HepG2 (cell line): ENCODE results near the gene RPL41. TPM values are rescaled to one million over a fixed set of nuclear protein-coding genes. Genes with fewer than 3 reads are reported as not detected.
A peak's percentile ranks its signal among the peaks of the same experiment; 100 is the strongest.

Experiments used
- CENPX ChIP-seq: sonication (generic); formaldehyde crosslinking; IDR thresholded peaks from 2 replicates; pipeline ENCODE4 v1.9.0; 2021; ENCODE audit warnings: mild to moderate bottlenecking, missing genetic modification reagents, moderate library complexity
- ETV5 ChIP-seq: IDR thresholded peaks from 2 replicates; pipeline ENCODE4 v1.6.1; 2018; ENCODE audit warnings: missing biosample characterization, missing genetic modification reagents, inconsistent platforms, borderline replicate concordance
- FOSL2 ChIP-seq: sonication (generic); formaldehyde crosslinking; IDR thresholded peaks from 2 replicates; pipeline ENCODE4 v1.4.0; 2020; ENCODE audit warnings: missing genetic modification reagents
- HIVEP1 ChIP-seq: sonication (generic); formaldehyde crosslinking; IDR thresholded peaks from 2 replicates; pipeline ENCODE4 v1.4.0; 2020; ENCODE audit warnings: mild to moderate bottlenecking, missing genetic modification reagents
- HNRNPL ChIP-seq: fragments of 200-400 bp; formaldehyde crosslinking; IDR thresholded peaks from 2 replicates; pipeline ENCODE4 v1.6.1; 2017; ENCODE audit warnings: mild to moderate bottlenecking, low read depth, low read length
- KLF11 ChIP-seq: IDR thresholded peaks from 2 replicates; pipeline ENCODE4 v1.6.1; 2016; ENCODE audit warnings: missing compliant biosample characterization
- NBN ChIP-seq: fragments of 450-650 bp; conservative IDR thresholded peaks from 2 replicates; pipeline ENCODE4 v1.6.1; 2017
- SAFB2 ChIP-seq: sonication (generic); formaldehyde crosslinking; IDR thresholded peaks from 2 replicates; pipeline ENCODE4 v1.5.1; 2020; ENCODE audit warnings: missing genetic modification reagents, low read depth, mild to moderate bottlenecking, borderline replicate concordance
- SMARCE1 ChIP-seq: fragments of 450-650 bp; IDR thresholded peaks from 2 replicates; pipeline ENCODE4 v1.6.1; 2017; ENCODE audit warnings: borderline replicate concordance
- SMC3 ChIP-seq: IDR thresholded peaks from 2 replicates; pipeline ENCODE4 v1.6.1; 2011; ENCODE audit warnings: low read length, improper control_type of control experiment
- YEATS4 ChIP-seq: sonication (generic); formaldehyde crosslinking; IDR thresholded peaks from 2 replicates; pipeline ENCODE4 v1.4.0; 2020; ENCODE audit warnings: missing genetic modification reagents, borderline replicate concordance
- ZFP36L2 ChIP-seq: sonication (generic); formaldehyde crosslinking; IDR thresholded peaks from 2 replicates; pipeline ENCODE4 v1.4.0; 2020; ENCODE audit warnings: missing genetic modification reagents
- ZNF205 ChIP-seq: IDR thresholded peaks from 2 replicates; pipeline ENCODE4 v1.6.1; 2018; ENCODE audit warnings: missing biosample characterization, missing genetic modification reagents
- ZNF562 ChIP-seq: sonication (generic); formaldehyde crosslinking; IDR thresholded peaks from 2 replicates; pipeline ENCODE4 v1.8.0; 2022; ENCODE audit warnings: missing genetic modification reagents, borderline replicate concordance
- ZNF569 ChIP-seq: sonication (generic); formaldehyde crosslinking; IDR thresholded peaks from 2 replicates; pipeline ENCODE4 v1.5.0; 2020; ENCODE audit warnings: mild to moderate bottlenecking, missing genetic modification reagents, moderate library complexity, borderline replicate concordance
- ZSCAN9 ChIP-seq: IDR thresholded peaks from 2 replicates; pipeline ENCODE4 v1.6.1; 2016; ENCODE audit warnings: borderline replicate concordance
- polyA plus RNA-seq, 8 experiments: library from polyadenylated mRNA; depleted of rRNA in 3 of 8; stranded (reverse) in 7 of 8; unstranded in 1 of 8; fragments of >200 nt; fragmentation: Illumina TruSeq in 4 of 8; extraction: Trizol in 4 of 8; gene quantifications; 2 replicates each; pipeline versions ENCODE4 v1.2.1 to v1.2.3, GENCODE V29; 2011 to 2016; ENCODE audit warnings: low read depth in 4 of 8, missing spikeins in 1 of 8, mixed read lengths in 1 of 8; ENCODE audit not compliant: insufficient read depth in 1 of 8
- total RNA-seq, 5 experiments: library from RNA; depleted of rRNA; stranded (reverse); fragments of >200 nt; fragmentation: Illumina TruSeq; extraction: Trizol; gene quantifications; 2 replicates each; pipeline ENCODE4 v1.2.3, GENCODE V29; 2016; ENCODE audit warnings: low read depth in 1 of 5
- TF ChIP-seq, protein P1 (sequence below): sonication (generic); formaldehyde crosslinking; conservative IDR thresholded peaks from 2 replicates; pipeline ENCODE4 v1.4.0; 2020; ENCODE audit warnings: missing genetic modification reagents
- TF ChIP-seq, protein P2 (sequence below): sonication (generic); formaldehyde crosslinking; IDR thresholded peaks from 2 replicates; pipeline ENCODE4 v1.4.0; 2020; ENCODE audit warnings: mild to moderate bottlenecking, missing genetic modification reagents
- TF ChIP-seq, protein P3 (sequence below): sonication (generic); formaldehyde crosslinking; IDR thresholded peaks from 2 replicates; pipeline ENCODE4 v1.5.0; 2020; ENCODE audit warnings: missing genetic modification reagents
- TF ChIP-seq, protein P4 (sequence below): sonication (generic); formaldehyde crosslinking; IDR thresholded peaks from 2 replicates; pipeline ENCODE4 v1.8.0; 2022; ENCODE audit warnings: missing genetic modification reagents, mild to moderate bottlenecking, inconsistent platforms, borderline replicate concordance
- TF ChIP-seq, protein P5 (sequence below): sonication (generic); formaldehyde crosslinking; IDR thresholded peaks from 2 replicates; pipeline ENCODE4 v1.4.0; 2020; ENCODE audit warnings: missing genetic modification reagents
- TF ChIP-seq, protein P6 (sequence below): IDR thresholded peaks from 2 replicates; pipeline ENCODE4 v1.6.1; 2018; ENCODE audit warnings: missing genetic modification reagents, mild to moderate bottlenecking, missing compliant biosample characterization
- TF ChIP-seq, protein P7 (sequence below): sonication (generic); formaldehyde crosslinking; IDR thresholded peaks from 2 replicates; pipeline ENCODE4 v1.4.0; 2020; ENCODE audit warnings: missing genetic modification reagents

Gene RPL41
- total and polyA plus RNA-seq, 2 of the 13 experiments (the other 11 are each of a cell fraction or from before 2014, with no cell fraction given), result 4,012 to 7,670 TPM

DNA sequence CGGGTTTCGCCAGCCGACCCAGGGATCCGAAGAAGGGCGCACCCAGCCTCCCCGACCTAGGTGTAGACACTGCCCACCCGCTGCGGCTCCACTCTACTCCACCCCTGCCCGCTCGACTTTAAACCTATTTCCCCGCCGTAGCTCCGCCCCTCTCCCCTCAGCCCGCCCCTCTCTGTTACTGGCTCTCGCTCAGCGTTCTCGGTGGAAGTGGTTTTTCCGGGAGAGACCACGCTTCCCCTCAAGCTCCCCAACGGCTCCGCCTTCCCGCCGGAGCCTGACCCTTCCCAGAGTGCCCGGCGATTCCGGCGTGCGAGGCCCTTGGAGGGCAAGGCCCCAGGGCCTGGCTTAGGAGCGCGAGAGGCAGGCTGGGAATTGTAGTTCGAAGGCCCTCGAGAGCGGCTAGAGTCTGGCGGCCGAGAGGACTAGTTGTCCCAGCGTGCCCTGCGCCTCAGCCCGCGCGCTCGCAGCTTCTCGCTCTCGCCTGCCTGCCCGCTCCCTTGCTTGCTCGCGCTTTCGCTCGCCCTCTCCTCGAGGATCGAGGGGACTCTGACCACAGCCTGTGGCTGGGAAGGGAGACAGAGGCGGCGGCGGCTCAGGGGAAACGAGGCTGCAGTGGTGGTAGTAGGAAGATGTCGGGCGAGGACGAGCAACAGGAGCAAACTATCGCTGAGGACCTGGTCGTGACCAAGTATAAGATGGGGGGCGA lies 12.2 kb upstream of the RPL41 start, which contains the start of gene PA2G4 (continued):
- peak; percentile 51; the same call in 1 of the 2 replicates for TF ChIP-seq ZSCAN9
- TF ChIP-seq HIVEP1, result peak; percentile 68
- TF ChIP-seq ZNF562 (CRISPR knock-in tag), result peak; percentile 21; the same call in 1 of the 2 replicates
- TF ChIP-seq, protein P1, sequence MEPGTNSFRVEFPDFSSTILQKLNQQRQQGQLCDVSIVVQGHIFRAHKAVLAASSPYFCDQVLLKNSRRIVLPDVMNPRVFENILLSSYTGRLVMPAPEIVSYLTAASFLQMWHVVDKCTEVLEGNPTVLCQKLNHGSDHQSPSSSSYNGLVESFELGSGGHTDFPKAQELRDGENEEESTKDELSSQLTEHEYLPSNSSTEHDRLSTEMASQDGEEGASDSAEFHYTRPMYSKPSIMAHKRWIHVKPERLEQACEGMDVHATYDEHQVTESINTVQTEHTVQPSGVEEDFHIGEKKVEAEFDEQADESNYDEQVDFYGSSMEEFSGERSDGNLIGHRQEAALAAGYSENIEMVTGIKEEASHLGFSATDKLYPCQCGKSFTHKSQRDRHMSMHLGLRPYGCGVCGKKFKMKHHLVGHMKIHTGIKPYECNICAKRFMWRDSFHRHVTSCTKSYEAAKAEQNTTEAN, result peak; percentile 62; the same call in 1 of the 2 replicates
- TF ChIP-seq SMARCE1, result no peak
- TF ChIP-seq ETV5 (CRISPR knock-in tag), result peak; percentile 73; the same call in 1 of the 2 replicates
- TF ChIP-seq HNRNPL, result peak; percentile 70; the same call in 1 of the 2 replicates
- no peak for TF ChIP-seq NBN
- TF ChIP-seq SAFB2 (CRISPR knock-in tag), result peak; percentile 78; the same call in 1 of the 2 replicates
- TF ChIP-seq ZNF205 (CRISPR knock-in tag), result no peak; the same call in none of the 2 replicates
- TF ChIP-seq, protein P2, sequence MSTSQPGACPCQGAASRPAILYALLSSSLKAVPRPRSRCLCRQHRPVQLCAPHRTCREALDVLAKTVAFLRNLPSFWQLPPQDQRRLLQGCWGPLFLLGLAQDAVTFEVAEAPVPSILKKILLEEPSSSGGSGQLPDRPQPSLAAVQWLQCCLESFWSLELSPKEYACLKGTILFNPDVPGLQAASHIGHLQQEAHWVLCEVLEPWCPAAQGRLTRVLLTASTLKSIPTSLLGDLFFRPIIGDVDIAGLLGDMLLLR (CRISPR knock-in tag), result no peak
- TF ChIP-seq FOSL2 (CRISPR knock-in tag), result peak; percentile 19
- no peak for TF ChIP-seq SMC3
- TF ChIP-seq, protein P3, sequence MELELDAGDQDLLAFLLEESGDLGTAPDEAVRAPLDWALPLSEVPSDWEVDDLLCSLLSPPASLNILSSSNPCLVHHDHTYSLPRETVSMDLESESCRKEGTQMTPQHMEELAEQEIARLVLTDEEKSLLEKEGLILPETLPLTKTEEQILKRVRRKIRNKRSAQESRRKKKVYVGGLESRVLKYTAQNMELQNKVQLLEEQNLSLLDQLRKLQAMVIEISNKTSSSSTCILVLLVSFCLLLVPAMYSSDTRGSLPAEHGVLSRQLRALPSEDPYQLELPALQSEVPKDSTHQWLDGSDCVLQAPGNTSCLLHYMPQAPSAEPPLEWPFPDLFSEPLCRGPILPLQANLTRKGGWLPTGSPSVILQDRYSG, result 0 out of 2 replicates have a peak, but pooled peaks have one; percentile 55
- 0 out of 2 replicates have a peak, but pooled peaks have one; percentile 63 for TF ChIP-seq ZNF569
- no peak for TF ChIP-seq KLF11 (CRISPR knock-in tag)
- TF ChIP-seq, protein P4, sequence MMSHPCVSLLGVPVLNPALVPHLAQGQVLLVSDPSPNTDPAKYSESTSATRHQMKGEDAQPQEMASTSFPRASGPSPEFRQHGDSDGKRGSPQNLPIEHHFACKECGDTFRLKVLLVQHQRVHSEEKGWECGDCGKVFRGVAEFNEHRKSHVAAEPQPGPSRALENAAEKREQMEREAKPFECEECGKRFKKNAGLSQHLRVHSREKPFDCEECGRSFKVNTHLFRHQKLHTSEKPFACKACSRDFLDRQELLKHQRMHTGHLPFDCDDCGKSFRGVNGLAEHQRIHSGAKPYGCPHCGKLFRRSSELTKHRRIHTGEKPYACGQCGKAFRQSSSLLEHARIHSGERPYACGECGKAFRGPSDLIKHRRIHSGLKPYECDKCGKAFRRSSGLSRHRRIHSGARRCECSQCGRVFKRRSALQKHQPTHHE, result peak; percentile 92
- TF ChIP-seq, protein P5, sequence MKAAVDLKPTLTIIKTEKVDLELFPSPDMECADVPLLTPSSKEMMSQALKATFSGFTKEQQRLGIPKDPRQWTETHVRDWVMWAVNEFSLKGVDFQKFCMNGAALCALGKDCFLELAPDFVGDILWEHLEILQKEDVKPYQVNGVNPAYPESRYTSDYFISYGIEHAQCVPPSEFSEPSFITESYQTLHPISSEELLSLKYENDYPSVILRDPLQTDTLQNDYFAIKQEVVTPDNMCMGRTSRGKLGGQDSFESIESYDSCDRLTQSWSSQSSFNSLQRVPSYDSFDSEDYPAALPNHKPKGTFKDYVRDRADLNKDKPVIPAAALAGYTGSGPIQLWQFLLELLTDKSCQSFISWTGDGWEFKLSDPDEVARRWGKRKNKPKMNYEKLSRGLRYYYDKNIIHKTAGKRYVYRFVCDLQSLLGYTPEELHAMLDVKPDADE, result peak; percentile 25; the same call in 1 of the 2 replicates
- peak; percentile 80 for TF ChIP-seq YEATS4 (CRISPR knock-in tag)
- no peak for TF ChIP-seq CENPX
- TF ChIP-seq, protein P6, sequence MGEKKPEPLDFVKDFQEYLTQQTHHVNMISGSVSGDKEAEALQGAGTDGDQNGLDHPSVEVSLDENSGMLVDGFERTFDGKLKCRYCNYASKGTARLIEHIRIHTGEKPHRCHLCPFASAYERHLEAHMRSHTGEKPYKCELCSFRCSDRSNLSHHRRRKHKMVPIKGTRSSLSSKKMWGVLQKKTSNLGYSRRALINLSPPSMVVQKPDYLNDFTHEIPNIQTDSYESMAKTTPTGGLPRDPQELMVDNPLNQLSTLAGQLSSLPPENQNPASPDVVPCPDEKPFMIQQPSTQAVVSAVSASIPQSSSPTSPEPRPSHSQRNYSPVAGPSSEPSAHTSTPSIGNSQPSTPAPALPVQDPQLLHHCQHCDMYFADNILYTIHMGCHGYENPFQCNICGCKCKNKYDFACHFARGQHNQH (CRISPR knock-in tag), result peak; percentile 92
- TF ChIP-seq ZFP36L2 (CRISPR knock-in tag), result 0 out of 2 replicates have a peak, but pooled peaks have one; percentile 42
- TF ChIP-seq, protein P7, sequence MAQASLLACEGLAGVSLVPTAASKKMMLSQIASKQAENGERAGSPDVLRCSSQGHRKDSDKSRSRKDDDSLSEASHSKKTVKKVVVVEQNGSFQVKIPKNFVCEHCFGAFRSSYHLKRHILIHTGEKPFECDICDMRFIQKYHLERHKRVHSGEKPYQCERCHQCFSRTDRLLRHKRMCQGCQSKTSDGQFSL (CRISPR knock-in tag), result 0 out of 2 replicates have a peak, but pooled peaks have one; percentile 10
